GM11168 (cell line): ENCODE results near the gene FBXO17.
"Not testable (repeated sequence)": the region's sequence is repeated elsewhere in the genome, so short reads cannot be mapped to it uniquely, and the experiment has no call there.

ENCODE experiments used
- in situ Hi-C: fragments of 300-500 bp; cut with MboI; formaldehyde crosslinking; loops from one replicate; pipeline ENCODE4 v1.12.0; 2022; ENCODE audit warnings: low sequenced_read_pairs; ENCODE audit not compliant: unreplicated experiment

Gene FBXO17

DNA sequence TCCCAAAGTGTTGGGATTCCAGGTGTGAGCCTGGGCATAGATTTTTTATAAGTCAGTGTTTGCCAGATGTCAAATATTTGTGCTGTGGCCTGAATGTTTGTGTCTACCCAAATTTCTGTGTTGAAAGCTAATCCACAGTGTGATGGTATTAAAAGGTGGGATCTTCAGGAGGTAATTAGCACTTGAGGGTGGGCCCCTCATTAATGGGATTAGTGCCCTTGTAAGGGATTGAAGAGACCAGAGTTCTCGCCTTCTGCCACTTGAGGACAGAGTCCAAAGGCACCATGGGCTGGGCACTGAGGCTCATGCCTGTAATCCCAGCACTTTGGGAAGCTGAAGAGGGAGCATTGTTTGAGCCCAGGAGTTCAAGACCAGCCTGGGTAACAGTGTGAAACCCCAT lies 9.7 kb upstream of the FBXO17 start:
- in situ Hi-C loops, result no loop called here

DNA sequence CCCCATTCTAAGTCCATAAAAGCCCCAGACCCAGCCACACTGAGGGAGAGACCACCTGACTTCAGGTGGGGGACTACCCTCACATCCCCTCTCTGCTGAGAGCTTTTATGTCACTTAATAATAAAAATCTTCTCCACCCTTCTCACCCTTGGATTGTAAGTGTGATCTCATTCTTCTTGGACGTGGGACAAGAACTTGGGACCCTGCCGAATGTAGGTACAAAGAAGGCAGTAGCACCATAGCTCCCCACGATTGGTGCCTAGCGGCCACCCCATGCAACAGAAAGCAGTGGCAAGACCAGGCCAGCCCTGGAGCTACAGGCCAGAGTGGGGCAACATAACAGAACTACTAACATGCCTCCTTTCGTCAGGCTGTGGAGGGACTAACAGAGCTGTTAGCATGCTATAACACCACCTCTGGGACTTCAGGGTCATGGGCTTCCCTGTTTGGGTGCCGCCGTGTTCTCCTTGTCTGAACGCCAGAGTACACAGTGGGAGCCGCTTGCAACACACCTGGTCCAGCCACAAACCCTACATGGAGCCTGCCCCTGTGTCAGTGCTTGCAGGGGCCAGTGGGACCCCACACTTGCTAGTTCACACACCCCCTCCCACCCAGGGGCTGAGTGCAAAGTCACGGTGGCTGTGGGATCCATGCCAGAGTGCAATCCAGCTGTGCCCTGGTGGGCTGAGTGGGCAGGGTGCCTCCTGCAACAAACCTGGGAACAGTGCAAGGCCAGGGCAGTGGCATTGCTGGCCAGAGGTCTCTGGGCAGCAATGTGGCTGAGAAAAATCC lies 5.2 kb upstream of the FBXO17 start:
- in situ Hi-C loops, result no loop called here

DNA sequence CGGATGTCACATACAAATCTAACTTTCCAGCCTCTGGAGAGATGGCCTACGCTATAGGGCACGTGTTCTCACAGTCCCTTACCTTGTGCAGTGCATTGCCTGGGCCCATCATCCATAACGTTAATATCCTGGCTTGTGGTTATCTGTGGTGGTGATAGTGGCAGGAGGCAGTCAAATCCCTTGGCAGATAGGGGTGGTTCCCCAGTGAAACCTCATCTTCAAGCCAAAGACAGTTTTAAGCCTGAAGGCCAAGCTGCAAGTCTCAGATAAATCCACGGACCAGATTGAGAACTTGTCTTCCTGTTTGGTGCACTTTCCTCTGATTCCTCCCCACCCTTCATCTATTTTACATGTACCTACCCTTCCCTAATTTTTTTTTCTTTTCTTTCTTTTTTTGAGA lies 4.3 kb upstream of the FBXO17 start:
- in situ Hi-C loops, result no loop called here

DNA sequence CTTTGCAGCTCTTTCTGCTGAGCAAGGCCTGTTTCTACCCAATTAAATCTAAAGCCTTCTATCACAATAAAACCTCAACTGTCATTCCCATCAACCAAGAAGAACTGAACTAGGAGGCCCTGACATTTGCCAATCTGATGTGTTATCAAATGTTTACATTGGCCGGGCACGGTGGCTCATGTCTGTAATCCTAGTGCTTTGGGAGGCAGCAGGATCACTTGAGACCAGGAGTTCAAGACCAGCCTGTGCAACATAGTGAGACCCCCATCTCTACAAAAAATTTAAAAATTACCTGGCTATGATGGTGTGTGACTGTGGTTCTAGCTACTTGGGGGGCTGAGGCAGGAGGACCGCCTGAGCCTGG lies 2.8 kb upstream of the FBXO17 start:
- in situ Hi-C loops, result no loop called here

DNA sequence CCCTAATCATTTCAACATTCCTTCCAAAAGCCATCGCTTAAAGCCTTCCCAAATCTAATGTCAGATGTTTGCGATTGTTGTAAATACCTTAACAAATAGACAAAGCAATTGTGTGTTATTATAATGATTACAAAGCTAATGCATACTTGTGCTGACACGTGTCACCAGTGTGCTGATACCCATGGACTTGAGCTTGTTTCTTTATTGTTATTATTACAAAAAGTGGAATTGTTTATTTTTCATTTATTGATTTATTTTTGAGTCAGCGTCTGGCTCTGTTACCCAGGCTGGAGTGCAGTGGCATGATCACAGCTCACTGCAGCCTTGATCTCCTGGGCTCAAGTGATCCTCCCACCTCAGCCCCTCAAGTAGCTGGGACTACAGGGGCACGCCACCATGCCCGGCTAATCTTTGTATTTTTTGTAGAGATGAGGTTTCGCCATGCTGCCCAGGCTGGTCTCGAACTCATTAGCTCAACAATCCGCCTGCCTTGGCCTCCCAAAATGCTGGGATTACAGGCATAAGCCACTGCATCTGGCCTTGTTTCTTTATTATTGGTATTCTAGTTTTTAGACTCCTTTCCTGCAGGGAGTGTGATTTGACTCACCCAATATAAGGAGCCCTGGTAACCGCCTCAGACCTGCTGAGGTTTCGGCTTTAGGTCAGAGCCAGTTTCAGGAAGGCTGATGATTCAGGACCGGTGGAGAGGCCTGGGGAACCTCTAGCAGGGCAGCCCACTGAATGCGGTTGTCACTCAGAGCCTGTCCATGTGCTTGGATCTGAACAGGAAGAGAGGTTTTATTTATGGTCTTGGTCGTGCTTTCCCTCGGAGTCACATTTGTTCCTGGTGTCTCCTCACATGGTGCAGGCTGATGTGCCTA lies 2.1 kb upstream of the FBXO17 start:
- in situ Hi-C loops, result no loop called here

DNA sequence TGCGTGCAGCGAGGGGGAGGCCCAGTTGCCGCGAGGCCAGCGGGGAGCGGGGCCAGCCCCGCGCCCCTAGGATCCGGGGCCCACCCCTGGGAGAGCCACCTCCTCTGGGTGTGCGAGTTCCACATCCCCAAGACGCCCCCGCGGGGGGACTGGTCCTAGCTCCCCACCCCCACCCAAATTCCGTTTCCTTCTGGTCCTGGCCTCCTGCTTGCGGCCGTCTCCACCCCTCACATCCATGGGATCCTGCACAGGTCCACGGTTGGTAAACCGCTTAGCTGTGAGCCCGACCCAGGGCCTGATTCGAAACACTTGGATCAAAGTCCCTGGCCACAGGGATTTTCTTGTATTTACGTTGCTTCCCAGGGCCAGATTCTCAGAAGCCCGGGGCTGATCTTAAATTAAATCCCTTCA lies 324 bp upstream of the FBXO17 start:
- in situ Hi-C loops, result no loop called here

DNA sequence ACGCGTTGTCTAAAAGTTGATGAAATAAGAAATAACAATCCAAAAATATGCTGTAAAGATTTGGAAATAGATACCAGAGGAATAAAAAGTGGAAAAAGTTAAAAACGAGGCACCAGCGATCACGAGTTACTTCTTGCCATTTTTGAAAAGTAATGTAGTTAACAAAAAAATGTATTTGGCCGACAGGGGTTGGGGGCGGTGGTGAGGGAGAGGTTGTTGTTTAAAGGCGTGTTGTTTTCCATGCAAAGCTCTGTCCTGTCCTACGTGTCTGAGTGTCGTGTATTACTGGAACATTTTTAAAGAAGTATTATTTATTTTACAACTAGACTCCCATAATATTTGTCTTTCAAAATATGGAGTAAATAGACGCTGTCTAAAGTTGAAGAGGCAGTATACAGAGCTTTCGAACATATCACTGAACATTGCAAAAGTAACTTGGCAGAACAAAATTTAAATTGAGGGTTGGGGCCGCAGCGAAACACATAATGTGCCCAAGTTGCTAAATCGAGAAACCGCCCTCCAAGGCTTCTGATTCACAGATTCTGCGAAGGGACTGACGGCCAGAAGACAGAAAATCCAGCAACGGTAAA lies 823 bp downstream of the FBXO17 start:
- in situ Hi-C loops, result no loop called here

DNA sequence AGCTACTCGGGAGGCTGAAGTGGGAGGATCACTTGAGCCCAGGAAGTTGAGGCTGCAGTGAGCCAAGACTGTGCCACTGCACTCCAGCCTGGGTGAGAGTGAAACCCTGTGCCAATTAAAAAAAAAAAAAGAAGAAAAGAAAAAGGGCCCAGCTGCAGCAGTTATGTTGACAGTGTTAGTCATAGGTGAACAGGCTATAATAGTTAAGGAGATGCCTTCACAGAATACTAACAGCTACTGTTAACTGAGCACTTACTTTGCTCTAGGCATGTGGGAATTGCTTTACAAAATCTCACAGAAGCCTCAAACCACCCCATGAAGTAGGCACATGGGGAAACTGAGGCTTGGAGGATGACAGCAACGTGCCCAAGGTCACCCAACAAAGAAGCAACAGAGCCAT lies 3.9 kb downstream of the FBXO17 start:
- in situ Hi-C loops, result no loop called here

DNA sequence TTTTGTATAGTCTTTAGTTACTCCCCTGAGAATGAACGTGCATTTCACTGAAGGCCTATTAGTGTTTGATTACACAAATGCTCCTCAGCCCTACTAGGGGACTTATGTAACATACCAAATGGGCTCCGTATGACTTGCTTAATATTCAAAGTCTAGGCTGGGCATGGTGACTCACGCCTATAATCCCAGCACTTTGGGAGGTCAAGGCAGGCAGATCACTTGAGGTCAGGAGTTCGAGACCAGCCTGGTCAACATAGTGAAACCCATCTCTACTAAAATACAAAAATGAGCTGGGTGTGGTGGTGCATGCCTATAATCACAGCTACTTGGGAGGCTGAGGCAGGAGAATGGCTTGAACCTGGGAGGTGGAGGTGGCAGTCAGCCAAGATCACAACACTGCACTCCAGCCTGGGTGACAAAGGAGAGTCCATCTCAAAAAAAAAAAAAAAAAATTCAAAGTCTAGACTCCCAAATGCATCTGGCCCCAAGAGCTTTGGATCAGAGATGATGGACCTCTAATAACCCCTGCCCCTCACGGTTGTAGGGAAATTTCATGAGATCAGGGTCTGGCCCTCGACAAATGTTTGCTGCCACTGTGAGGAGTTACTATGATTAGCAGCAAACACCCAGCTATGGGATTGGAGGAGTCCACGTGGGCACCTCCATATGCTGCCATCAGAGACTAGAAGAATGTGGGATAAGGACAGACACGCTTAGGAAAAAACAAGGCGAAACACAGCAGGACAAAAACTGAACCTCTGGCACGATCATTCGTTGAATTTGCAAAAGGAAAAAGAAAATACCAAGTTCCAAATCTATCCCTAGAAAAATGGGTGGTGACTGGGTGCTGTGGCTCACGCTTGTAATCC lies 4.6 kb downstream of the FBXO17 start:
- in situ Hi-C loops, result no loop called here

DNA sequence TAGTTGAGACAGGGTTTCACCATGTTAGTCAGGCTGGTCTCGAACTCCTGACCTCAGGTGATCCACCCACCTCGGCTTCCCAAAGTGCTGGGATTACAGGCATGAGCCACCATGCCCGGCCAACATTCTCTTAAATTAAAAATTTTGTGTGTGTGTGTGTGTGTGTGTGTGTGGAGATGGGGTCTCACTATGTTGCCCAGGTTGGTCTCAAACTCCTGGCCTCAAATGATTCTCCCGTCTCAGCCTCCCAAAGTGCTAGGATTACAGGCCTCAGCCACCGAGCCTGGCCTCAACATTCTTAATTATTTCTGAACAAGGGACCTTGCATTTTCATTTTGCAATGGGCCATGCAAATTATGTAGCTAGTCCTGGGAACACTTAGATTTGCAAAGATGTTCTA lies 9.4 kb downstream of the FBXO17 start:
- in situ Hi-C loops, result not testable (repeated sequence)

DNA sequence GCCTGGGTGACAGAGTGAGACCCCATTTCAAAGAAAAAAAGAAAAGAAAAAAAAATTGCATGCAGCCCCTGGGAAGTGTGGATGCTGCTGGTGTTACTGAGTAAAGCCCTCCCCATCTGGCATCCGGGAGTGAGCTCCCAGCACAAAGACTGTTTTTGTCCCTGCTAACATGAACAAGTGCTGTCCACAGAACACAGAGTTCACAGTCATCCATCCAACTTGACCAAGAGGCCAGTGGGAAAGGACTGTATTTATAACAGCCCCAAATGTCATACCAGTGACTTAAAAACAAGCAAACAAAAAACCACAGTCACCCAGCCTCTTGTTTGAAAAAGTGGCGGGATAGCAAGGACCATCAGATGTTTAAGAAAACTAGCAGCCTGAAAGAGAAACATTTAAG lies 10.8 kb downstream of the FBXO17 start:
- in situ Hi-C loops, result no loop called here

DNA sequence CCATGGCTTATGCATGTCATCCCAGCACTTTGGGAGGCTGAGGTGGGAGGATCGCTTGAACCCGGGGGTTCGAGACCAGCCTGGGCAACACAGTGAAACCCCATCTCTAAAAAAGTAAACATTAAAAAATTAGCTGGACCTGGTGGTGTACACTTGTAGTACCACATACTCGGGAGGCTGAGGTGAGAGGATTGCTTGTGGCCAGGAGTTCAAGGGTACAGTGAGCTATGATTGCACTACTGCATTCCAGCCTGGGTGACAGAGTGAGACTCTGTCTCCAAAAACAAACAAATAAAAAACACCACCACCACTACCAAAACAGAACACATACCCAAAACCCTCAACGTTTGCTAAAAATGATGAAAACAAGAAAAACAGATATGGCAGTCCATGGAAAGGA lies 15.9 kb downstream of the FBXO17 start:
- in situ Hi-C loops, result loop anchor here (10.0 kb wide), 1 partner anchor 375 kb away; the partner anchor contains the start of gene GMFG

DNA sequence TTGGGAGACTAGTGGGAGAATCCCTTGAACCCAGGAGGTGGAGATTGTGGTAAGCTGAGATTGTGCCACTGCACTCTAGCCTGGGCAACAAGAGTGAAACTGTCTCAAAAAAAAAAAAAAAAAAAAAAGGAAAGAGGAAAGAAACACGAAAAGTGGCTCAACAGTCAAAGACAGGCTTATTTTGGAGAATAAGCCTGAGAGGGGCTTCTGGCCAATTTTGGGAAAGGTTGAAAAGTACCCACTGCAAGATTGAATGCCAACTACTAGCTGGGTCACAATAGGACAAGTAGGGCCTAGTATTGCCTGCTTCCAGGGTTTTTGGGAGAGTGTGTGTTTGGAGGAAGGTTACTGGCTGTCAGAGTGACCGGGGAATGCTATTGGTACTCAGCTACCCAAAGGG lies 17.2 kb downstream of the FBXO17 start:
- in situ Hi-C loops, result loop anchor here (10.0 kb wide), 1 partner anchor 376 kb away; the partner anchor contains the start of gene GMFG

DNA sequence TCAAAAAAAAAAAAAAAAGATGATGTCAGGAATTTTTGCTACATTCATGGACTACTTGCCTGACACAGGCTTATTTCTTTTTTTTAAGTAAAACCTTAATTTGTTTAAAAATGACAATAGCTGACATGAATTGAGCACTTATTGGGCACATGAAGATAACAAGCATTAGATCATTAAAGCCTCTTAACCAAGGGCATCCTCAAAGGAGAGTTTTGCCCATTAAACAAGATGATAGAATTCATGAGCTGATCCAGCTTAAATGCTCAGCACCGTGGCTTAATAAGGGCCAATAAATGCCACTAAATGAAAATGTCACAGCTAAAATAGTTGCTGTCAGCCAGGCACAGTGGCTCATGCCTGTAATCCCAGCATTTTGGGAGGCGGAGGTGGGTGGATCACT lies 19.3 kb downstream of the FBXO17 start:
- in situ Hi-C loops, result loop anchor here (10.0 kb wide), 1 partner anchor 379 kb away; the partner anchor contains the start of gene GMFG

DNA sequence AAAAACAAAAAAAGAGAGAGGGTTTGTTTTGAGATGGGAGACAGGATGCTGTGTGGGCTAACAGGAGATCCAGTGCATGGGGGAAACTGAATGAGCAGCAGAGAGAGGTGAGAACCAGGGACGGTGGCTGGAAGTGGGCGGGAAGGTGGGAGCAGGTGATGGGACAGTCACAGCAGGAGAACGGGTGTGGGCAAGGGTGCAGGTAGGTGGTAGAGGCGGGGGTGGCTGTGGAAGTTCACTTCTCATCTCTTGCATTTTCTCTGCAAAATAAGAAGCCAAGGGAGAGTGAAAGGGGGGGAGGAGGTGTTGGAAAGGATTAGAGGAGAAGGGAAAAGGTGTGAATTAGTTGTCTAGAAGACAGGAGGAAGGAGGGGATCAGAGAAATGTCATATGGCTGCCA lies 21.9 kb downstream of the FBXO17 start:
- in situ Hi-C loops, result loop anchor here (10.0 kb wide), 1 partner anchor 381 kb away; the partner anchor contains the start of gene GMFG

DNA sequence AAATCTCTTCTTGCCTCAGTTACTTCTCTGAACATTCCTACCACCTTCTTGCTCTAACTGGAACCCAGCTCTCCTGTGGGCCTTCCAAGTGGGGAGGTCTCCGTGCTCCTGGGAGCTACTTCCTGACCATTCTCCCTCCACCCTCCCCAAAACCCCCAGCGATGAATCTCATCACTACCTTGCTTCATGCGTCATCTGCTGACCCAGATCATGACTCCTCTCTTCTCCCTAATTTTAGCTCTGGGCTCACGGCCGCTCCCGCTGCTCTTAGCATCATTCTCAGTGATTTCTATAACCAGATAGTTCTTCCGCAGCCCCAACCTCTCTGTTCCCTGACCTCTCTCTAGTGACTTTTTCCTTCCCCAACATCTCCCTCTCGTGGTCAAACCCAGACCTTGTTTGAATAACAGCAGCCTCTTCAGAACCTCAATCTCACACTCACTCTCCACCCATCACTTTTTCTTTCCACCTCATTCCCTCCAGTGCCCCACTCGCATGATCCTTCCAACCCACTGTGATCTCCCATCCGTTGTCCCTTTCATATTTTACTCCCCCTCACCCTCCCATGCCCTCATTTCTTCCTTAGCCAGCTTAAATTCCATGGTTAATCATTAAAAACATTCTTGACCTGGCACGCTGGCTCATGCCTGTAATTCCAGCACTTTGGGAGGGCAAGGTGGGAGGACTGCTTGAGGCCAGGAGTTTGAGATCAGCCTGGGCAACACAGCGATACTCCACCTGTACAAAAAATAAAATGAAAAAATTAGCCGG lies 23.0 kb downstream of the FBXO17 start:
- in situ Hi-C loops, result loop anchor here (10.0 kb wide), 1 partner anchor 382 kb away; the partner anchor contains the start of gene GMFG

DNA sequence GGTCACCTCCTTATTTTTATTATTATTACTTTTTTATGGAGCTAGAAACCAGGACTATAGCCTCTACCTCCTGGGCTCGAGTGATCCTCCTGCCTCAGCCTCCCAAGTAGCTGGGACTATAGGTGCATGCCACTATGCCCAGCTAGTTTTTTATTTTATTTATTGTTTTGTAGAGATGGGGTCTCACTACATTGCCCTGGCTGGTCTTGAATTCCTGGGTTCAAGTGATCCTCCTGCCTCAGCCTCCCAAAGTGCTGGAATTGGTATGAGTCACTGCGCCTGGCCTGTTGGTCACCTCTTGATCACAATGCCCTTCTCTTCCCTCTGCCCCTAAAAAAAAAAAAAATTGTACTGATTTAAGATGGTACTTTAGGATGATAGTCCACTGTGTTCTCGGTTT lies 24.4 kb downstream of the FBXO17 start:
- in situ Hi-C loops, result loop anchor here (10.0 kb wide), 1 partner anchor 384 kb away; the partner anchor contains the start of gene GMFG

DNA sequence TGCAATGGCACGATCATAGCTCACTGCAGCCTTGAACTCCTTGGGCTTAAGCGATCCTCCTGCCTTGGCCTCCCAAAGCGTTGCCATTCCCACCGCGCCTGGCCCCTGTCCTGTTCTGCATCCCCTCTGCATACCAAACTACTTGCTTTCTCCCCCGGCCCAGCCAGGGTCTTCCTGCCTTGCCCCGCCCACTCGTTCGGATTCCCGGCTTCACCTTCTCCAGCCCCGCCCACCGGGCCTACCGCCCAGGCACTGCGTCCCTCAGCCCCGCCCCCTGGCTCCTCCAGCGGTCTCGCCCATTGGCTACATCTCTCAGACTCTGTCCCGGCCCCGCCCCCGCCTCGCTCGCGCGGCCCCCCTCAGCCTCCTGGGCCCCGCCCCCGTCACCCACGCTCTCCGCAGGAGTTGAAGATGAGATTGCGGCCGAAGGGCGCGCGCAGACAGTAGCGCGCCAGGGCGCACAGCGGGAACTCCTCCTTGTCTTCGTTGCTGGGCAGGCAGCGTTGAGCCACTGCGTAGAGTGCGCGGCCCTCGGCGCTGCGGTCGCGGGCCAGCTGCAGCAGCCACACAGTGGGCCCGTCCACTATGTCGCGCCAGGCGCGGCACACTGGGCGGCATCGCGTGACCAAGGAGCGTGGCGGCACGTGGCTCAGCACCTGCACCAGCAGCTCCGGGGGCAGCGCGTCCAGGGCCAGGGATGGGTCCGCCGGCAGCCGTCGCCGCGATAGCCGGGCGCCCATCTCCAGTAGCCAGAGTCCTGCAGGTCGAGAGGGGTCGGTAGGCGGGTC lies 25.8 kb downstream of the FBXO17 start:
- in situ Hi-C loops, result loop anchor here (10.0 kb wide), 1 partner anchor 385 kb away; the partner anchor contains the start of gene GMFG
